B cell (primary cell): ENCODE results near the gene SCN1B. TPM values are rescaled to one million over a fixed set of nuclear protein-coding genes. Genes with fewer than 3 reads are reported as not detected.
"Not testable (repeated sequence)": the region's sequence is repeated elsewhere in the genome, so short reads cannot be mapped to it uniquely, and the experiment has no call there.

Experiments
- ATAC-seq: fragments of 200-7000 bp; cut with Tn5 transposase; one replicate; pipeline ENCODE4 v1.10.0; 2021; ENCODE audit warnings: low read depth, mild to moderate bottlenecking, moderate number of reproducible peaks, moderate library complexity
- CTCF ChIA-PET: fragments of 350-600 bp; sonication (Branson Sonifier 250); formaldehyde crosslinking; loops from one replicate; lab custom pipeline; 2021; ENCODE audit warnings: antibody characterized with exemption, inconsistent platforms; lab: Charles Lee
- POLR2A ChIA-PET: fragments of 350-600 bp; sonication (Branson Sonifier 250); formaldehyde crosslinking; loops from one replicate; lab custom pipeline; 2021; ENCODE audit warnings: antibody characterized with exemption; lab: Charles Lee
- DNase-seq: peaks from one replicate; pipeline ENCODE4 v3.0.0; 2013
- H2AFZ ChIP-seq: 2 replicates; pipeline ENCODE4 v1.6.1; 2012; ENCODE audit warnings: mild to moderate bottlenecking, low read depth, low read length; ENCODE audit not compliant: insufficient read depth, poor library complexity, severe bottlenecking
- H3K27ac ChIP-seq, 2 donors: 1 replicate in 1 of 2; 2 replicates in 1 of 2; pipeline ENCODE4 v1.5.1; 2012 to 2013; ENCODE audit warnings: low read length in 2 of 2, mild to moderate bottlenecking in 2 of 2, moderate library complexity in 1 of 2
- H3K27me3 ChIP-seq, 4 experiments: fragments of 200-600 bp in 1 of 4; sonication (generic) in 1 of 4; replicated peaks in 1 of 4; 1 replicate in 2 of 4; 2 replicates in 2 of 4; pipeline versions ENCODE4 v1.6.1 to v1.7.0; 2013 to 2016; ENCODE audit warnings: low read length in 3 of 4, mild to moderate bottlenecking in 2 of 4, mixed read lengths in 1 of 4, moderate library complexity in 1 of 4; ENCODE audit not compliant: insufficient read depth in 4 of 4, control insufficient read depth in 3 of 4; ENCODE audit errors: control extremely low read depth in 1 of 4
- H3K36me3 ChIP-seq, 2 experiments: replicated peaks in 1 of 2; 1 replicate in 1 of 2; 2 replicates in 1 of 2; pipeline versions ENCODE4 v1.6.1 to v1.7.1; 2013; ENCODE audit warnings: low read length in 1 of 2; ENCODE audit not compliant: insufficient read depth in 2 of 2, control insufficient read depth in 1 of 2; ENCODE audit errors: control extremely low read depth in 1 of 2, extremely low read depth in 1 of 2
- H3K4me1 ChIP-seq, 2 donors: fragments of 200-600 bp in 1 of 2; sonication (generic) in 1 of 2; 1 replicate in 1 of 2; 2 replicates in 1 of 2; pipeline versions ENCODE4 v1.5.1 to v1.6.1; 2013 to 2017; ENCODE audit warnings: low read length in 2 of 2; ENCODE audit not compliant: control insufficient read depth in 2 of 2, insufficient read depth in 2 of 2
- H3K4me2 ChIP-seq: replicated peaks from 2 replicates; pipeline ENCODE3; 2012; ENCODE audit warnings: mild to moderate bottlenecking, low read depth, low read length; ENCODE audit not compliant: poor library complexity, severe bottlenecking
- H3K4me3 ChIP-seq, 5 experiments: fragments of 200-600 bp in 1 of 5; sonication (generic) in 1 of 5; 1 replicate in 3 of 5; 2 replicates in 2 of 5; pipeline versions ENCODE4 v1.5.1 to v1.7.0; 2011 to 2016; ENCODE audit warnings: low read length in 4 of 5, mild to moderate bottlenecking in 4 of 5, low read depth in 2 of 5, control low read depth in 1 of 5, moderate library complexity in 1 of 5; ENCODE audit not compliant: insufficient read depth in 1 of 5; ENCODE audit errors: control extremely low read depth in 1 of 5, extremely low read depth in 1 of 5
- H3K79me2 ChIP-seq: fragments of 200-600 bp; sonication (generic); one replicate; pipeline ENCODE4 v1.6.0; 2016; ENCODE audit warnings: low read length; ENCODE audit not compliant: control insufficient read depth, insufficient read depth
- H3K9ac ChIP-seq: fragments of 200-600 bp; sonication (generic); 2 replicates; pipeline ENCODE4 v1.6.1; 2017; ENCODE audit warnings: mild to moderate bottlenecking, low read length, moderate library complexity
- H3K9me3 ChIP-seq, 3 donors: one replicate each; pipeline versions ENCODE4 v1.6.1 to v1.7.1; 2013; ENCODE audit warnings: low read length in 2 of 3; ENCODE audit not compliant: control insufficient read depth in 2 of 3, insufficient read depth in 1 of 3; ENCODE audit errors: control extremely low read depth in 1 of 3
- H4K20me1 ChIP-seq: 2 replicates; pipeline ENCODE4 v1.6.0; 2012; ENCODE audit warnings: mild to moderate bottlenecking, low read length; ENCODE audit not compliant: insufficient read depth, control insufficient read depth, poor library complexity, severe bottlenecking
- H3K27ac Mint-ChIP-seq: one replicate; pipeline ENCODE4 v1.8.0; 2021; ENCODE audit warnings: mixed read lengths
- H3K27me3 Mint-ChIP-seq: one replicate; pipeline ENCODE4 v1.8.0; 2021; ENCODE audit warnings: mixed read lengths
- H3K4me1 Mint-ChIP-seq: one replicate; pipeline ENCODE4 v1.8.0; 2021; ENCODE audit warnings: mixed read lengths
- H3K4me3 Mint-ChIP-seq: one replicate; pipeline ENCODE4 v1.8.0; 2021; ENCODE audit warnings: mixed read lengths
- H3K9me3 Mint-ChIP-seq: one replicate; pipeline ENCODE4 v1.8.0; 2022; ENCODE audit warnings: mixed read lengths; ENCODE audit not compliant: insufficient read depth
- CTCF ChIP-seq: fragments of 200-600 bp; IDR thresholded peaks from one replicate; pipeline ENCODE4 v1.8.0; 2022; ENCODE audit warnings: antibody characterized with exemption, mild to moderate bottlenecking
- EZH2 ChIP-seq: IDR thresholded peaks from 2 replicates; pipeline ENCODE4 v1.6.1; 2012; ENCODE audit warnings: borderline replicate concordance, low read depth, mild to moderate bottlenecking, moderate library complexity, low read length; ENCODE audit not compliant: insufficient read depth, poor library complexity, severe bottlenecking
- WGBS: methylation state at CpG from one replicate; pipeline ENCODE4 v1.1.5; 2013; ENCODE audit warnings: missing lambda C conversion rate; ENCODE audit not compliant: insufficient coverage; 5-methylcytosine and 5-hydroxymethylcytosine counted together
- intact Hi-C: fragments of 100-400 bp; cut with micrococcal nuclease; formaldehyde crosslinking; loops from one replicate; pipeline ENCODE4 v1.10.0; 2022
- polyA plus RNA-seq: library from polyadenylated mRNA; depleted of rRNA; stranded (reverse); fragments of >200 nt; gene quantifications from 2 replicates; pipeline ENCODE4 v1.2.3, GENCODE V29; 2012
- total RNA-seq, 2 donors: library from RNA; stranded (reverse); fragments of 120-200 nt in 1 of 2; gene quantifications; 1 replicate in 1 of 2; 2 replicates in 1 of 2; pipeline versions ENCODE4 v1.2.3 to v1.2.4, GENCODE V29; 2013 to 2022

The SCN1B gene
- total and polyA plus RNA-seq, 2 donors (not counting 1 experiment from before 2014, with no cell fraction given) = 0.52 to 0.72 TPM

- whole genome bisulfite sequencing = 91% methylated on average over 9 of the region's 11 CpGs
- CTCF ChIA-PET = interaction anchor here (1.8 to 5.0 kb wide), 2 partner anchors 8 to 9 kb away, joined by 4 to 32 read pairs; no protein-coding TSS in a partner anchor
- TF ChIP-seq EZH2 = no peak
- no peak for TF ChIP-seq CTCF
- Mint-ChIP-seq H3K27ac (no peak overlapping the region), H3K4me1 (peaks cover 33% of the 10 kb centered on the region), H3K9me3 (no peaks in the 10 kb centered on the region), H3K27me3 (no peaks in the 10 kb centered on the region), H3K4me3 (no peak overlapping the region)
- Histone ChIP-seq H2AFZ (no peak overlapping the region), H3K9ac (no peak overlapping the region), H3K27ac (no peak overlapping the region), H3K36me3 (peaks cover 3 to 32% of the 10 kb centered on the region in 2 experiments), H4K20me1 (peaks cover 46% of the 10 kb centered on the region), H3K4me2 (no peak overlapping the region), H3K79me2 (peaks cover 51% of the 10 kb centered on the region), H3K9me3 (no peaks in the 10 kb centered on the region), H3K4me3 (no peak overlapping the region), H3K27me3 (no peaks in the 10 kb centered on the region), H3K4me1 (peaks cover 28 to 32% of the 10 kb centered on the region in 2 donors)
- intact Hi-C loops = no loop called here
- DNase-seq (no peak), ATAC-seq (no peak)
- POLR2A ChIA-PET = no interaction called here
Observed at GRCh38 chr19:35005256-35005977, 24.9 kb upstream of the SCN1B start.

DNA sequence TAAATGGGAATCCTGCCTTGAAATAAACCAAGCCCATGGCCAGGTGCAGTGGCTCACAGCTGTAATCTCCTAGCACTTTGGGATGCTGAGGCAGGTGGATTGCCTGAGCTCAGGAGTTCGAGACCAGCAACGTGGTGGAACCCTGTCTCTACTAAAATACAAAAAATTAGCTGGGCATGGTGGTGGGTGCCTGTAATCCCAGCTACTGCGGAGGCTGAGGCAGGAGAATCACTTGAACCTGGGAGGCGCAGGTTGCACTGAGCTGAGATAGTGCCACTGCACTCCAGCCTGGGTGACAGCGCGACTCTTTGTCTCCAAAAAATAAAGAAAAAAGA lies 24.3 kb upstream of the SCN1B start:
- ATAC-seq, H2AFZ ChIP-seq, H3K27ac Mint-ChIP-seq, H3K9me3 Mint-ChIP-seq, H3K27ac ChIP-seq, H3K27me3 ChIP-seq, DNase-seq, intact Hi-C loops, H3K4me3 ChIP-seq, H3K9ac ChIP-seq, H3K4me3 Mint-ChIP-seq, H3K4me2 ChIP-seq, POLR2A ChIA-PET, H3K9me3 ChIP-seq, H3K27me3 Mint-ChIP-seq: not testable (repeated sequence)
- H3K36me3 ChIP-seq = peaks cover 3 to 36% of the 10 kb centered on the region in 2 experiments
- peaks cover 43% of the 10 kb centered on the region for H4K20me1 ChIP-seq
- H3K4me1 ChIP-seq = peaks cover 28 to 32% of the 10 kb centered on the region in 2 donors
- H3K79me2 ChIP-seq = peaks cover 49% of the 10 kb centered on the region
- CTCF ChIA-PET = interaction anchor here (1.8 to 3.4 kb wide), 2 partner anchors 9 to 34 kb away, joined by 4 to 16 read pairs; no protein-coding TSS in a partner anchor
- 95% methylated on average over 6 of the region's 6 CpGs for WGBS
- H3K4me1 Mint-ChIP-seq = peaks cover 32% of the 10 kb centered on the region
